Measurements from ENCODE around the gene LMAN1L. TPM values are rescaled to one million over a fixed set of nuclear protein-coding genes. Genes with fewer than 3 reads are reported as not detected.

The LMAN1L gene
- total RNA-seq, 3 donors from 2014 or later = 0.32 to 0.60 (median 0.55) TPM

DNA sequence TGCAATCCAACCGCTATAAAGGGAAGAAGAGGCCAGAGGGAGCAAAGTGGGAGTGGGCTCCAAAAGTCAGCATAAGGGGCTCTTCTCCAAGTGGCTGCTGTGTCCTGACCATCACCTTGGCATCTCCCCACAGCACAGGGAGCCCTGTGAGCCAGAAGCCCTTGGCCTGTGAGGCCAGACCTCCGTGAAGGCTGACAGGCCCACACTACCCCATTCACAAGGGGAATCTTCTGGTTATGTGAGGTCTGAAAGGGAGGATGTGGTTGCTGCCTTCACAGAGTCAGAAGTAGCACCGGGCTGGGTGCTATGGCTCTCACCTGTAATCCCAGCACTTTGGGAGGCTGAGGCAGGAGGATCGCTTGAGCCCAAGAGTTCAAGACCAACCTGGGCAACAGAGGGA, 32.9 kb downstream of the LMAN1L start:
- no peak for ATAC-seq
- H3K9me3 ChIP-seq = no peaks in the 10 kb centered on the region
- no peaks in the 10 kb centered on the region for H3K36me3 ChIP-seq (ENCODE audit: low read depth)
- H3K4me1 ChIP-seq (ENCODE audit: low read depth) = peaks cover 24% of the 10 kb centered on the region
- H3K4me3 ChIP-seq = no peak overlapping the region
- no peak for DNase-seq
- intact Hi-C loops (cut with DNase I, micrococcal nuclease) = no loop called here
- no peak for TF ChIP-seq CTCF (IDR thresholded peaks at IDR 0.05)

DNA sequence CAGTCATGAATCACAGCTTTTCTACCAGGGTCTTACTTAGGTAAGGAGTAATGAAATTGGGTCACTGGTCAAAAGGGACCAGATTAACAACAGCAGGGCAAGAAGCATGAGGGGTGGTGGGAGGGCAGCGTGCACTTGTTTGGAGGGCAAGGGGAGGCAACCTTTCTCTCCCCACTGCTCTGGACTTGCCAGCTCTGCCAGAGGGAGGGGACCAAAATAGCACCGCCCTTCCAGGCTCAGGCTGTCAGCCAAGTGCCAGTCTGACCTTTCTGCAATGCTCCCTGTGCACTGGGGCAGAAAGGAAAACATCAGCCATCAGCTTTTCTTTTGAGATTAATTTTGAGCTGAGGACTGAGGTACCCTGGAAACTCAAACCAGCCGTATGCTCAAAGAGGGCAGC, 34.8 kb downstream of the LMAN1L start:
- no peak overlapping the region for H3K4me3 ChIP-seq
- no peaks in the 10 kb centered on the region for H3K9me3 ChIP-seq
- peaks cover 15% of the 10 kb centered on the region for H3K4me1 ChIP-seq (ENCODE audit: low read depth)
- ATAC-seq (no peak), DNase-seq (no peak)
- intact Hi-C loops (cut with DNase I, micrococcal nuclease) = no loop called here
- H3K36me3 ChIP-seq (ENCODE audit: low read depth) = peaks cover 13% of the 10 kb centered on the region
- no peak for TF ChIP-seq CTCF (IDR thresholded peaks at IDR 0.05)

DNA sequence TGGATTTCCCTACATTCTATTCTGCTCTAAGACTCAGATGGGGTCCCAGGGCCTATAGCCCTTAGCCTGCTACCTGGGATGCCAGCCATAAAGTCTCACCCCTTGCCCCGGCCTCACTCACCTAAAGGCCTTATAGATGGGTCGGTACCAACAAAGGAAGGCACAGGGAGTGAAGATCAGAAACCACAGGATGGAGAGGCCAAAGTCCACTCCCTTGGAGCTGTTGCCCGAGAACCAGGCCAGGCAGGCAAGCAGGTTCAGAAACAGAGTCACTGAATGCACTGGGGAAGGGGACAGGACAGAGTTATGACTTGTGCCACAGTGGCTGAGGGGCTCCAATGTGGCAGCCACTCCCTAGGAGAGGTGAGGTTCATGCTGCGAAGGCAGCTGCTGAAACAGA, 37.8 kb downstream of the LMAN1L start:
- Histone ChIP-seq H3K4me3 (no peak overlapping the region), H3K4me1 (ENCODE audit: low read depth) (peaks cover 6% of the 10 kb centered on the region), H3K36me3 (ENCODE audit: low read depth) (peaks cover 23% of the 10 kb centered on the region), H3K9me3 (no peaks in the 10 kb centered on the region)
- intact Hi-C loops (cut with DNase I, micrococcal nuclease) = no loop called here
- peak; percentile 59 for ATAC-seq
- TF ChIP-seq CTCF (IDR thresholded peaks at IDR 0.05) = no peak
- peak in 1 of 3 donors; percentile 34 for DNase-seq

DNA sequence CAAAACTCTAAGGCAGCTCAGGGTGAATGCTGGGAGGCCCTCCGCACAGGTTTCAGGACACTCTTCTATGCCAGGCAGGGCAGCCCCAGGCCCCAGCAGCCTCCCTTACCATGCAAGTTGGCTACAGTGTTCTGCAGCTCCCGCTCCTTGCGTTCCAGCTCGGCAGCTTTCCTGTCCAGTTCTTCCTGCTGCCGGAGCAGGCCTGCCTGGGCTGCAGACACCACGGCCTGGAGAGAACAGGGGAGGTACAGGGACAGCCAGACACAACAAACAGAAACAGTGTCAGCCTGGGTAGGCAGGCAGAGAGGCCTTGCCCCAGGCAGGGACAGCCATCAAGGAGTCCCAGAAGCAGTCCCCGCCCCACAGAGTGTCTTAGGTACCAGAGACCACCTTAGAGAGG, 39.3 kb downstream of the LMAN1L start:
- ATAC-seq (no peak), DNase-seq (no peak)
- no peak overlapping the region for H3K4me3 ChIP-seq
- H3K4me1 ChIP-seq (ENCODE audit: low read depth) = peaks cover 16% of the 10 kb centered on the region
- TF ChIP-seq CTCF (IDR thresholded peaks at IDR 0.05) = no peak
- peaks cover 23% of the 10 kb centered on the region for H3K36me3 ChIP-seq (ENCODE audit: low read depth)
- no peaks in the 10 kb centered on the region for H3K9me3 ChIP-seq
- intact Hi-C loops (cut with DNase I, micrococcal nuclease) = no loop called here

GRCh38 chr15:74854453-74855022, 41.9 kb downstream of the LMAN1L start:
- Histone ChIP-seq H3K9me3 (no peaks in the 10 kb centered on the region), H3K36me3 (ENCODE audit: low read depth) (peaks cover 23% of the 10 kb centered on the region), H3K4me1 (ENCODE audit: low read depth) (peaks cover 40% of the 10 kb centered on the region), H3K4me3 (no peak overlapping the region)
- ATAC-seq = no peak
- TF ChIP-seq CTCF (IDR thresholded peaks at IDR 0.05) = no peak
- intact Hi-C loops (cut with DNase I, micrococcal nuclease) = no loop called here
- DNase-seq = no peak

GRCh38 chr15:74855857-74856256, 43.2 kb downstream of the LMAN1L start:
- DNase-seq (no peak), ATAC-seq (no peak)
- H3K36me3 ChIP-seq (ENCODE audit: low read depth) = peaks cover 22% of the 10 kb centered on the region
- no peaks in the 10 kb centered on the region for H3K9me3 ChIP-seq
- H3K4me1 ChIP-seq (ENCODE audit: low read depth) = peaks cover 43% of the 10 kb centered on the region
- intact Hi-C loops (cut with DNase I, micrococcal nuclease) = no loop called here
- TF ChIP-seq CTCF (IDR thresholded peaks at IDR 0.05) = no peak
- H3K4me3 ChIP-seq = no peak overlapping the region

Data from mucosa of descending colon (tissue), 3 donors.